SK-N-SH (cell line): ENCODE results near the gene PLAC9. TPM values are rescaled to one million over a fixed set of nuclear protein-coding genes. Genes with fewer than 3 reads are reported as not detected.
A peak's percentile ranks its signal among the peaks of the same experiment; 100 is the strongest.
"Not testable (repeated sequence)": the region's sequence is repeated elsewhere in the genome, so short reads cannot be mapped to it uniquely, and the experiment has no call there.

Source experiments
- CTCF ChIA-PET: fragments of 300-600, 350-600 bp; formaldehyde crosslinking; extraction: SDS; loops from one replicate; lab custom pipeline; 2021; lab: Yijun Ruan, JAX
- POLR2A ChIA-PET: fragments of 350-600 bp; sonication (Branson Sonifier 250); formaldehyde crosslinking; extraction: SDS; loops from one replicate; lab custom pipeline; 2020; ENCODE audit warnings: antibody characterized with exemption, inconsistent platforms; lab: Yijun Ruan, JAX
- DNase-seq: peaks from one replicate; pipeline ENCODE4 v3.0.0; 2012
- H2AFZ ChIP-seq: fragments of 200-600 bp; sonication (generic); 2 replicates; pipeline ENCODE4 v1.8.1; 2016; ENCODE audit warnings: antibody characterized with exemption, mild to moderate bottlenecking, low read depth
- H3F3A ChIP-seq: fragments of 200-600 bp; sonication (generic); replicated peaks from 2 replicates; pipeline ENCODE3; 2016; ENCODE audit warnings: antibody characterized with exemption, mild to moderate bottlenecking; ENCODE audit not compliant: insufficient read depth
- H3K27ac ChIP-seq, 2 experiments: fragments of 200-500 bp in 1 of 2; fragments of 200-600 bp in 1 of 2; sonication (Bioruptor generic) in 1 of 2; sonication (generic), shearing (Covaris generic) in 1 of 2; 2 replicates each; pipeline versions ENCODE4 v1.5.1 to v1.6.1; 2014 to 2016; ENCODE audit warnings: low read depth in 2 of 2, inconsistent platforms in 1 of 2, low read length in 1 of 2, mild to moderate bottlenecking in 1 of 2, mixed read lengths in 1 of 2
- H3K27me3 ChIP-seq: fragments of 200-600 bp; sonication (generic), shearing (Covaris generic); 2 replicates; pipeline ENCODE4 v1.6.1; 2016; ENCODE audit warnings: mixed run types; ENCODE audit not compliant: insufficient read depth
- H3K36me3 ChIP-seq, 2 experiments: fragments of 200-500 bp in 1 of 2; fragments of 200-600 bp in 1 of 2; sonication (Bioruptor generic) in 1 of 2; sonication (generic) in 1 of 2; replicated peaks in 1 of 2; 2 replicates each; pipeline versions ENCODE3 to v1.5.1; 2014 to 2016; ENCODE audit warnings: low read length in 1 of 2, mild to moderate bottlenecking in 1 of 2; ENCODE audit not compliant: insufficient read depth in 2 of 2, control insufficient read depth in 1 of 2
- H3K4me1 ChIP-seq, 2 experiments: fragments of 200-500 bp in 1 of 2; fragments of 200-600 bp in 1 of 2; sonication (Bioruptor generic) in 1 of 2; sonication (generic), shearing (Covaris generic) in 1 of 2; 2 replicates each; pipeline versions ENCODE4 v1.5.1 to v1.6.1; 2014 to 2016; ENCODE audit warnings: low read depth in 1 of 2, low read length in 1 of 2, mixed run types in 1 of 2; ENCODE audit not compliant: insufficient read depth in 2 of 2, control insufficient read depth in 1 of 2
- H3K4me2 ChIP-seq: fragments of 200-600 bp; sonication (generic), shearing (Covaris generic); 2 replicates; pipeline ENCODE4 v1.6.1; 2017; ENCODE audit warnings: mixed run types
- H3K4me3 ChIP-seq, 2 experiments: fragments of 200-500 bp in 1 of 2; fragments of 200-600 bp in 1 of 2; sonication (Bioruptor generic) in 1 of 2; sonication (generic), shearing (Covaris generic) in 1 of 2; 2 replicates each; pipeline versions ENCODE4 v1.5.1 to v1.8.1; 2014 to 2016; ENCODE audit warnings: low read depth in 2 of 2, inconsistent platforms in 1 of 2, low read length in 1 of 2, mild to moderate bottlenecking in 1 of 2, mixed read lengths in 1 of 2, moderate library complexity in 1 of 2
- H3K79me2 ChIP-seq: fragments of 200-600 bp; sonication (generic); 2 replicates; pipeline ENCODE4 v1.8.1; 2017; ENCODE audit warnings: mild to moderate bottlenecking; ENCODE audit not compliant: insufficient read depth
- H3K9ac ChIP-seq: fragments of 200-600 bp; sonication (generic); 2 replicates; pipeline ENCODE4 v1.6.1; 2017; ENCODE audit warnings: mixed run types
- H3K9me2 ChIP-seq: fragments of 200-600 bp; sonication (generic); 2 replicates; pipeline ENCODE4 v1.6.1; 2017; ENCODE audit warnings: mixed run types
- H3K9me3 ChIP-seq: fragments of 200-600 bp; sonication (generic); 2 replicates; pipeline ENCODE4 v1.6.1; 2017; ENCODE audit warnings: mixed run types, mild to moderate bottlenecking, moderate library complexity
- H4K20me1 ChIP-seq: fragments of 200-600 bp; sonication (generic); 2 replicates; pipeline ENCODE4 v1.6.1; 2017; ENCODE audit warnings: mild to moderate bottlenecking, mixed run types; ENCODE audit not compliant: insufficient read depth
- CTCF ChIP-seq: fragments of 200-600 bp; sonication (generic); IDR thresholded peaks from 2 replicates; pipeline ENCODE4 v1.6.1; 2017; ENCODE audit warnings: antibody characterized with exemption, mild to moderate bottlenecking, moderate library complexity
- ELF1 ChIP-seq: IDR thresholded peaks from 2 replicates; pipeline ENCODE4 v1.4.0; 2012
- EZH2phosphoT487 ChIP-seq: fragments of 200-600 bp; sonication (generic); IDR thresholded peaks from 2 replicates; pipeline ENCODE4 v1.6.1; 2017; ENCODE audit warnings: low read depth, mixed run types, mild to moderate bottlenecking, antibody characterized with exemption, moderate library complexity, borderline replicate concordance
- FOSL2 ChIP-seq: IDR thresholded peaks from 2 replicates; pipeline ENCODE4 v1.4.0; 2012; ENCODE audit warnings: low read depth, mild to moderate bottlenecking, moderate library complexity, borderline replicate concordance
- FOXJ3 ChIP-seq: sonication (generic); formaldehyde crosslinking; IDR thresholded peaks from 2 replicates; pipeline ENCODE4 v1.5.1; 2020; ENCODE audit warnings: mild to moderate bottlenecking, missing genetic modification reagents
- FOXM1 ChIP-seq: IDR thresholded peaks from 2 replicates; pipeline ENCODE4 v1.4.0; 2012; ENCODE audit warnings: low read depth, mild to moderate bottlenecking
- GATA2 ChIP-seq: sonication (generic); formaldehyde crosslinking; IDR thresholded peaks from 2 replicates; pipeline ENCODE4 v1.5.0; 2020; ENCODE audit warnings: mild to moderate bottlenecking, missing genetic modification reagents
- NRF1 ChIP-seq: IDR thresholded peaks from 2 replicates; pipeline ENCODE4 v1.6.1; 2012; ENCODE audit warnings: low read depth, mild to moderate bottlenecking, low read length
- PBX3 ChIP-seq: IDR thresholded peaks from 2 replicates; pipeline ENCODE4; 2012
- POLR2AphosphoS5 ChIP-seq: IDR thresholded peaks from 2 replicates; pipeline ENCODE4 v1.6.1; 2012; ENCODE audit warnings: low read depth, low read length
- RAD21 ChIP-seq: IDR thresholded peaks from 2 replicates; pipeline ENCODE4 v1.6.1; 2012; ENCODE audit warnings: mild to moderate bottlenecking, low read length
- RCOR1 ChIP-seq: fragments of 150-350 bp; IDR thresholded peaks from 2 replicates; pipeline ENCODE4 v1.6.1; 2017; ENCODE audit warnings: antibody characterized with exemption, low read length
- SIN3A ChIP-seq: IDR thresholded peaks from 2 replicates; pipeline ENCODE4 v1.6.1; 2012; ENCODE audit warnings: low read depth, mild to moderate bottlenecking, low read length, moderate library complexity, borderline replicate concordance
- YY1 ChIP-seq: IDR thresholded peaks from 2 replicates; pipeline ENCODE4 v1.4.0; 2012; ENCODE audit warnings: low read depth, mild to moderate bottlenecking
- WGBS: methylation state at CpG from one replicate; pipeline ENCODE4 v1.1.6; 2017; ENCODE audit warnings: low lambda C conversion rate; 5-methylcytosine and 5-hydroxymethylcytosine counted together
- polyA plus RNA-seq, 3 experiments: library from polyadenylated mRNA; depleted of rRNA; stranded (reverse); fragments of >200 nt; gene quantifications; 2 replicates each; pipeline ENCODE4 v1.2.3, GENCODE V29; 2012

The PLAC9 gene
- polyA plus RNA-seq, 1 of the 3 experiments (the other 2 are of a cell fraction) = 0.21 TPM

DNA sequence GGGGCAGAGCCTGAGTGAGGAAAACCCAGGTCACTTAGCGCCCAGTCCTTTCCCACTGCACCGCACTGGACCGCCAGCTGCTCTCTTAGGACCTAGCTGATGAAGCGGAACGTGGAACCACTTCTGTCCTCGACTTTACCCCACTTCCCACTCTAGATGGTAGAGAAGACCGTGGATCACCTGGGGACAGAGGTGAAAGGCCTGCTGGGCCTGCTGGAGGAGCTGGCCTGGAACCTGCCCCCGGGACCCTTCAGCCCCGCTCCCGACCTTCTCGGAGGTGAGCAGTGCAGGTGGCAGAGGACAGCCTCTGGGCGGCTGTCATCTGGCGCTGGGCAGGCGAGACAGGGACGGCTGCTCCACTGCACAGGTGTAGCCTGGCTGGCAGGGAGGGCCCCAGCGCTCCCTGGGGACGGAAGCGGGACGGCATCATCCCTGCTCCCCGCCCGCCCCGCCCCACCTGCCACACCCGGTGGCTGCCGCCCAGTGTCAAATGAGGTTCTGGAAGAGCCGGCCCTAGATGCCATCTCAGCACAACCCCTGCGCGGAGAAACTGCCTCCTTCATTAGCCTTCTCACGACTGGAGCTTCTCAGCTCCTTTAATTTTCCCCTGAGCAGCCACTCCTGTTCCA lies 11.7 kb downstream of the PLAC9 start:
- Histone ChIP-seq H3K36me3 (peaks cover 0 to 8% of the 10 kb centered on the region in 2 experiments), H3K4me3 (peak overlapping the region; percentile 23 to 35; a peak in 3 of 4 replicates), H3K4me1 (peaks cover 4 to 9% of the 10 kb centered on the region in 2 experiments; a peak in 2 of 4 replicates), H3K79me2 (no peaks in the 10 kb centered on the region), H3K9me2 (no peaks in the 10 kb centered on the region), H3K9ac (no peak overlapping the region), H3K27me3 (no peaks in the 10 kb centered on the region), H4K20me1 (no peaks in the 10 kb centered on the region), H3K4me2 (peak overlapping the region; percentile 79), H3F3A (no peaks in the 10 kb centered on the region), H2AFZ (no peak overlapping the region), H3K27ac (no peak overlapping the region), H3K9me3 (0 out of 2 replicates have a peak, but pooled peaks cover under 1% of the 10 kb centered on the region)
- TF ChIP-seq GATA2 (CRISPR knock-in tag) (no peak), RAD21 (no peak), SIN3A (no peak), POLR2AphosphoS5 (no peak), FOXM1 (no peak), FOXJ3 (CRISPR knock-in tag) (no peak), FOSL2 (no peak), EZH2phosphoT487 (no peak), ELF1 (no peak), RCOR1 (no peak), YY1 (no peak), CTCF (no peak; the same call in 1 of the 2 replicates), NRF1 (no peak)
- peak; percentile 46 for DNase-seq
- POLR2A ChIA-PET = interaction anchor here (0.6 kb wide), 1 partner anchor 1504 kb away, joined by 3 read pairs; no protein-coding TSS in a partner anchor
- WGBS = 7% methylated on average over 10 of the region's 28 CpGs
- CTCF ChIA-PET = interaction anchor here (0.6 to 5.8 kb wide), 43 partner anchors 9 to 606 kb away, joined by 3 to 93 read pairs (median 4); partner anchors contain the start of gene PLAC9

- WGBS = 54% methylated on average over 4 of the region's 12 CpGs
- 0 out of 2 replicates have a peak overlapping the region, but pooled peaks have one; percentile 79 for H3K4me2 ChIP-seq
- CTCF ChIA-PET = interaction anchor here (0.6 to 5.8 kb wide), 23 partner anchors 8 to 606 kb away, joined by 3 to 93 read pairs (median 6); no protein-coding TSS in a partner anchor
These were observed 12.2 kb downstream of the PLAC9 start for GRCh38 chr10:80144696-80145131.

GRCh38 chr10:80145406-80146308 lies 13.1 kb downstream of the PLAC9 start:
- H4K20me1 ChIP-seq, H3K9ac ChIP-seq, H2AFZ ChIP-seq, H3F3A ChIP-seq, H3K9me2 ChIP-seq, H3K79me2 ChIP-seq, H3K27ac ChIP-seq, H3K27me3 ChIP-seq, H3K4me2 ChIP-seq, DNase-seq, POLR2A ChIA-PET, H3K9me3 ChIP-seq, H3K4me3 ChIP-seq, H3K4me1 ChIP-seq: not testable (repeated sequence)
- peaks cover 0 to 21% of the 10 kb centered on the region in 2 experiments for H3K36me3 ChIP-seq
- CTCF ChIA-PET = interaction anchor here (1.4 to 5.8 kb wide), 3 partner anchors 12 to 76 kb away, joined by 4 to 93 read pairs (median 28); no protein-coding TSS in a partner anchor
- WGBS = 83% methylated on average over 11 of the region's 11 CpGs

More at GRCh38 chr10:80144696-80145131, 12.2 kb downstream of the PLAC9 start:
- Histone ChIP-seq H3K9me2 (no peaks in the 10 kb centered on the region), H3K9me3 (0 out of 2 replicates have a peak, but pooled peaks cover 4% of the 10 kb centered on the region), H4K20me1 (no peaks in the 10 kb centered on the region), H3K79me2 (no peaks in the 10 kb centered on the region), H3K4me3 (no peak overlapping the region), H3K27me3 (no peaks in the 10 kb centered on the region)
- TF ChIP-seq PBX3 = no peak
- TF ChIP-seq POLR2AphosphoS5 = 0 out of 2 replicates have a peak, but pooled peaks have one; percentile 32
- TF ChIP-seq, all 33 proteins: peak for 1
- Histone ChIP-seq H3K9ac (no peak overlapping the region), H3K27ac (no peak overlapping the region), H3F3A (no peaks in the 10 kb centered on the region), H2AFZ (no peak overlapping the region), H3K36me3 (peaks cover 0 to 12% of the 10 kb centered on the region in 2 experiments), H3K4me1 (peaks cover 4 to 9% of the 10 kb centered on the region in 2 experiments; a peak in 2 of 4 replicates)
- no peak for DNase-seq
- POLR2A ChIA-PET = no interaction called here
